H9 (cell line): ENCODE data around the gene HOXD11. TPM values are rescaled to one million over a fixed set of nuclear protein-coding genes. Genes with fewer than 3 reads are reported as not detected.

Source experiments
- DNase-seq: peaks from one replicate; pipeline ENCODE4 v3.0.0-alpha.2; 2017
- H2AFZ ChIP-seq: one replicate; pipeline ENCODE4 v1.6.1; 2013; ENCODE audit warnings: mild to moderate bottlenecking, low read length, control low read depth, moderate library complexity
- H2AK5ac ChIP-seq: 2 replicates; pipeline ENCODE4 v1.6.1; 2013; ENCODE audit warnings: low read length, control low read depth, mixed read lengths; ENCODE audit not compliant: insufficient read length
- H2BK120ac ChIP-seq: one replicate; pipeline ENCODE4 v1.6.1; 2013; ENCODE audit warnings: low read depth, mild to moderate bottlenecking, low read length, control low read depth, inconsistent platforms; ENCODE audit not compliant: poor library complexity, severe bottlenecking
- H2BK12ac ChIP-seq: 2 replicates; pipeline ENCODE4 v1.6.1; 2013; ENCODE audit warnings: low read length, control low read depth, mixed read lengths, low read depth; ENCODE audit not compliant: insufficient read length
- H2BK15ac ChIP-seq: 2 replicates; pipeline ENCODE4 v1.6.1; 2013; ENCODE audit warnings: low read depth, low read length, control low read depth
- H2BK20ac ChIP-seq: one replicate; pipeline ENCODE4 v1.6.1; 2013; ENCODE audit warnings: low read depth, mild to moderate bottlenecking, low read length, control low read depth, inconsistent platforms; ENCODE audit not compliant: poor library complexity, severe bottlenecking
- H2BK5ac ChIP-seq: 2 replicates; pipeline ENCODE4 v1.6.1; 2013; ENCODE audit warnings: low read length, control low read depth, mixed read lengths; ENCODE audit not compliant: insufficient read length
- H3K14ac ChIP-seq: 2 replicates; pipeline ENCODE4 v1.6.1; 2013; ENCODE audit warnings: low read length, control low read depth; ENCODE audit not compliant: insufficient read depth
- H3K18ac ChIP-seq: 2 replicates; pipeline ENCODE4 v1.6.1; 2013; ENCODE audit warnings: low read depth, mild to moderate bottlenecking, mixed read lengths, low read length, control low read depth; ENCODE audit not compliant: insufficient read length
- H3K23ac ChIP-seq: 2 replicates; pipeline ENCODE4 v1.6.1; 2013; ENCODE audit warnings: low read length, control low read depth, mixed read lengths, low read depth; ENCODE audit not compliant: insufficient read length
- H3K23me2 ChIP-seq: 2 replicates; pipeline ENCODE4 v1.6.1; 2013; ENCODE audit warnings: low read depth, mild to moderate bottlenecking, mixed read lengths, low read length, control low read depth; ENCODE audit not compliant: insufficient read length, poor library complexity, severe bottlenecking
- H3K27ac ChIP-seq: 2 replicates; pipeline ENCODE4 v1.5.1; 2013; ENCODE audit warnings: low read length, control low read depth, mixed read lengths, low read depth; ENCODE audit not compliant: insufficient read length
- H3K27me3 ChIP-seq: 2 replicates; pipeline ENCODE4 v1.6.1; 2013; ENCODE audit warnings: low read length, control low read depth, inconsistent platforms; ENCODE audit not compliant: insufficient read depth
- H3K4ac ChIP-seq: 2 replicates; pipeline ENCODE4 v1.6.1; 2013; ENCODE audit warnings: low read depth, mild to moderate bottlenecking, control low read depth, inconsistent platforms, low read length, moderate library complexity
- H3K4me1 ChIP-seq: 2 replicates; pipeline ENCODE4 v1.6.1; 2013; ENCODE audit warnings: low read length, control low read depth, inconsistent platforms; ENCODE audit not compliant: insufficient read depth
- H3K4me2 ChIP-seq: 2 replicates; pipeline ENCODE4 v1.6.1; 2013; ENCODE audit warnings: low read length, control low read depth, mixed read lengths; ENCODE audit not compliant: insufficient read length, insufficient read depth
- H3K56ac ChIP-seq: 2 replicates; pipeline ENCODE4 v1.6.1; 2013; ENCODE audit warnings: low read depth, mild to moderate bottlenecking, mixed read lengths, low read length, control low read depth; ENCODE audit not compliant: insufficient read length
- H3K79me1 ChIP-seq: 2 replicates; pipeline ENCODE4 v1.6.1; 2013; ENCODE audit warnings: low read depth, mild to moderate bottlenecking, moderate library complexity, low read length, control low read depth, inconsistent platforms; ENCODE audit not compliant: insufficient read depth, poor library complexity, severe bottlenecking
- H3K79me2 ChIP-seq: 2 replicates; pipeline ENCODE4 v1.6.1; 2013; ENCODE audit warnings: low read length, control low read depth, inconsistent platforms; ENCODE audit not compliant: insufficient read depth
- H3K9ac ChIP-seq: 2 replicates; pipeline ENCODE4 v1.6.1; 2013; ENCODE audit warnings: low read length, control low read depth, mixed read lengths; ENCODE audit not compliant: insufficient read length; ENCODE audit errors: extremely low read depth
- H3K9me3 ChIP-seq: one replicate; pipeline ENCODE4 v1.6.1; 2013; ENCODE audit warnings: low read depth, low read length, inconsistent platforms; ENCODE audit not compliant: control insufficient read depth
- H3T11ph ChIP-seq: one replicate; pipeline ENCODE4 v1.6.1; 2013; ENCODE audit warnings: mild to moderate bottlenecking, low read length, control low read depth, inconsistent platforms
- H4K20me1 ChIP-seq: one replicate; pipeline ENCODE4 v1.6.1; 2013; ENCODE audit not compliant: control insufficient read depth, insufficient read length, insufficient read depth
- H4K5ac ChIP-seq: 2 replicates; pipeline ENCODE4 v1.6.1; 2013; ENCODE audit warnings: low read depth, mild to moderate bottlenecking, mixed read lengths, low read length, control low read depth; ENCODE audit not compliant: insufficient read length
- H4K8ac ChIP-seq: replicated peaks from 2 replicates; pipeline ENCODE4 v1.6.1; 2013; ENCODE audit warnings: low read length, control low read depth, mixed read lengths, low read depth; ENCODE audit not compliant: insufficient read length
- H4K91ac ChIP-seq: 2 replicates; pipeline ENCODE4 v1.6.1; 2013; ENCODE audit warnings: low read depth, mild to moderate bottlenecking, moderate library complexity, mixed read lengths, low read length, control low read depth; ENCODE audit not compliant: insufficient read length
- H3K27ac Mint-ChIP-seq, 3 experiments: 2 replicates in 2 of 3; 3 replicates in 1 of 3; pipeline ENCODE4 v1.8.0; 2020 to 2021; ENCODE audit warnings: mixed read lengths in 3 of 3, mild to moderate bottlenecking in 1 of 3, moderate library complexity in 1 of 3
- H3K27me3 Mint-ChIP-seq: 2 replicates; pipeline ENCODE4 v1.8.0; 2021; ENCODE audit warnings: low read depth, mild to moderate bottlenecking, moderate library complexity, mixed read lengths
- H3K36me3 Mint-ChIP-seq, 3 experiments: 2 replicates in 2 of 3; 3 replicates in 1 of 3; pipeline ENCODE4 v1.8.0; 2020 to 2021; ENCODE audit warnings: low read depth in 3 of 3, mixed read lengths in 3 of 3; ENCODE audit not compliant: insufficient read depth in 1 of 3
- H3K4me1 Mint-ChIP-seq, 2 experiments: 2 replicates each; pipeline ENCODE4 v1.8.0; 2020; ENCODE audit warnings: mixed read lengths in 2 of 2
- H3K4me3 Mint-ChIP-seq, 2 experiments: 2 replicates in 1 of 2; 3 replicates in 1 of 2; pipeline ENCODE4 v1.8.0; 2020 to 2021; ENCODE audit warnings: mild to moderate bottlenecking in 2 of 2, mixed read lengths in 2 of 2, moderate library complexity in 1 of 2
- H3K9me3 Mint-ChIP-seq, 2 experiments: 2 replicates in 1 of 2; 3 replicates in 1 of 2; pipeline ENCODE4 v1.8.0; 2020; ENCODE audit warnings: mild to moderate bottlenecking in 2 of 2, mixed read lengths in 2 of 2, moderate library complexity in 1 of 2
- WGBS: extraction: QIAGEN DNeasy Blood & Tissue Kit; methylation state at CpG from one replicate; pipeline ENCODE4 v1.1.7; 2013; ENCODE audit warnings: missing lambda C conversion rate, low lambda C conversion rate, mixed read lengths; ENCODE audit not compliant: insufficient read length; ENCODE audit errors: extremely low coverage; 5-methylcytosine and 5-hydroxymethylcytosine counted together
- total RNA-seq: library from RNA; stranded (reverse); gene quantifications from 2 replicates; pipeline ENCODE4 v1.2.1, GENCODE V29; 2021
- TF ChIP-seq, protein P1 (sequence below): fragments of 200-600 bp; sonication (generic); conservative IDR thresholded peaks from 3 replicates; pipeline ENCODE4 v1.8.0; 2021; ENCODE audit warnings: antibody characterized with exemption, mild to moderate bottlenecking

The HOXD11 gene
- total RNA-seq, 1 experiment from 2014 or later, result not detected

GRCh38 chr2:176094349-176094748 lies 12.7 kb upstream of the HOXD11 start:
- no CpG with 5 or more reads among the region's 12 CpGs for WGBS
- H2AK5ac ChIP-seq, result no peak overlapping the region
- H2AFZ ChIP-seq, result no peak overlapping the region
- H3K79me2 ChIP-seq, result no peaks in the 10 kb centered on the region
- no peak overlapping the region for H3K27ac ChIP-seq
- H3K23me2 ChIP-seq, result peaks cover 5% of the 10 kb centered on the region
- H2BK5ac ChIP-seq, result no peak overlapping the region
- peaks cover 83% of the 10 kb centered on the region for H3K27me3 ChIP-seq
- no peak overlapping the region for H3K14ac ChIP-seq
- no peak overlapping the region for H2BK20ac ChIP-seq
- no peak overlapping the region for H3T11ph ChIP-seq
- peak; percentile 26 for DNase-seq
- no peak overlapping the region for H3K18ac ChIP-seq
- H3K9me3 ChIP-seq, result no peaks in the 10 kb centered on the region
- no peak overlapping the region for H4K8ac ChIP-seq
- no peak overlapping the region for H2BK15ac ChIP-seq
- H3K4me1 ChIP-seq, result peaks cover 6% of the 10 kb centered on the region
- no peak overlapping the region for H4K91ac ChIP-seq
- no peak overlapping the region for H3K56ac ChIP-seq
- H2BK12ac ChIP-seq, result no peak overlapping the region
- Mint-ChIP-seq H3K27ac (no peak overlapping the region), H3K9me3 (peaks cover 6 to 28% of the 10 kb centered on the region in 2 experiments; a peak in 4 of 5 replicates), H3K36me3 (peaks cover 0 to 3% (median 0%) of the 10 kb centered on the region in 3 experiments; a peak in 2 of 7 replicates), H3K4me1 (peaks cover 27 to 41% of the 10 kb centered on the region in 2 experiments), H3K4me3 (no peak overlapping the region), H3K27me3 (peaks cover 97% of the 10 kb centered on the region)
- no peaks in the 10 kb centered on the region for H4K20me1 ChIP-seq
- H3K23ac ChIP-seq, result no peak overlapping the region
- no peak overlapping the region for H4K5ac ChIP-seq
- H3K9ac ChIP-seq, result no peak overlapping the region
- no peak overlapping the region for H3K4ac ChIP-seq
- TF ChIP-seq, protein P1, sequence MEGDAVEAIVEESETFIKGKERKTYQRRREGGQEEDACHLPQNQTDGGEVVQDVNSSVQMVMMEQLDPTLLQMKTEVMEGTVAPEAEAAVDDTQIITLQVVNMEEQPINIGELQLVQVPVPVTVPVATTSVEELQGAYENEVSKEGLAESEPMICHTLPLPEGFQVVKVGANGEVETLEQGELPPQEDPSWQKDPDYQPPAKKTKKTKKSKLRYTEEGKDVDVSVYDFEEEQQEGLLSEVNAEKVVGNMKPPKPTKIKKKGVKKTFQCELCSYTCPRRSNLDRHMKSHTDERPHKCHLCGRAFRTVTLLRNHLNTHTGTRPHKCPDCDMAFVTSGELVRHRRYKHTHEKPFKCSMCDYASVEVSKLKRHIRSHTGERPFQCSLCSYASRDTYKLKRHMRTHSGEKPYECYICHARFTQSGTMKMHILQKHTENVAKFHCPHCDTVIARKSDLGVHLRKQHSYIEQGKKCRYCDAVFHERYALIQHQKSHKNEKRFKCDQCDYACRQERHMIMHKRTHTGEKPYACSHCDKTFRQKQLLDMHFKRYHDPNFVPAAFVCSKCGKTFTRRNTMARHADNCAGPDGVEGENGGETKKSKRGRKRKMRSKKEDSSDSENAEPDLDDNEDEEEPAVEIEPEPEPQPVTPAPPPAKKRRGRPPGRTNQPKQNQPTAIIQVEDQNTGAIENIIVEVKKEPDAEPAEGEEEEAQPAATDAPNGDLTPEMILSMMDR, result no peak
- no peak overlapping the region for H3K4me2 ChIP-seq
- no peaks in the 10 kb centered on the region for H3K79me1 ChIP-seq
- no peak overlapping the region for H2BK120ac ChIP-seq
